HG03025 (cell line): ENCODE results near the gene IFT43.

Source experiments
- ATAC-seq: cut with Tn5 transposase; IDR thresholded peaks from one replicate; pipeline ENCODE4 v1.9.1; 2021; ENCODE audit warnings: mild to moderate bottlenecking, moderate library complexity; ENCODE audit not compliant: unreplicated experiment, low FRiP score

IFT43 gene

GRCh38 chr14:75985618-75986438 is at the start of gene IFT43:
Gene IFT43, plus strand, starts transcription at chr14:75985763. Its CDS starts 24 bp downstream, at chr14:75985787.
- peak; percentile 53 for ATAC-seq

GRCh38 chr14:75939200-75939599 is 46.4 kb upstream of the IFT43 start:
- ATAC-seq: no peak

- ATAC-seq: no peak
Measured at GRCh38 chr14:75941030-75941429, 44.5 kb upstream of the IFT43 start.

- ATAC-seq: no peak
Measured at GRCh38 chr14:75944607-75945241, 40.8 kb upstream of the IFT43 start.

- no peak for ATAC-seq
Measured at GRCh38 chr14:75946785-75947184, 38.8 kb upstream of the IFT43 start.

- no peak for ATAC-seq
Measured at GRCh38 chr14:75952489-75952888, 33.1 kb upstream of the IFT43 start.

GRCh38 chr14:75959031-75959430 is 26.5 kb upstream of the IFT43 start:
- no peak for ATAC-seq

- ATAC-seq: peak; percentile 53
Measured at GRCh38 chr14:75960231-75960630, 25.3 kb upstream of the IFT43 start.

- no peak for ATAC-seq
Measured at GRCh38 chr14:75961662-75962061, 23.9 kb upstream of the IFT43 start.

- ATAC-seq: no peak
Measured at GRCh38 chr14:75967866-75968265, 17.7 kb upstream of the IFT43 start.

GRCh38 chr14:75968456-75968855 is 17.1 kb upstream of the IFT43 start:
- no peak for ATAC-seq

GRCh38 chr14:75969126-75969525 is 16.4 kb upstream of the IFT43 start:
- no peak for ATAC-seq

GRCh38 chr14:75969891-75970290 is 15.7 kb upstream of the IFT43 start:
- no peak for ATAC-seq

- no peak for ATAC-seq
Measured at GRCh38 chr14:75970989-75971388, 14.6 kb upstream of the IFT43 start.

- ATAC-seq: no peak
Measured at GRCh38 chr14:75971509-75971908, 14.1 kb upstream of the IFT43 start.

GRCh38 chr14:75972801-75973421 is 12.7 kb upstream of the IFT43 start:
- ATAC-seq: no peak

GRCh38 chr14:75976826-75977581 is 8.6 kb upstream of the IFT43 start:
- ATAC-seq: no peak

- ATAC-seq: no peak
Measured at GRCh38 chr14:75977582-75977943, 8.0 kb upstream of the IFT43 start.

- no peak for ATAC-seq
Measured at GRCh38 chr14:75978249-75978731, 7.3 kb upstream of the IFT43 start.

- ATAC-seq: no peak
Measured at GRCh38 chr14:75979071-75979571, 6.4 kb upstream of the IFT43 start.
